K562 (cell line): ENCODE data around the gene PCDH11X.
"Not testable (repeated sequence)": the region's sequence is repeated elsewhere in the genome, so short reads cannot be mapped to it uniquely, and the experiment has no call there.

ENCODE experiments used
- EGR1 ChIP-seq: fragments of 450-650 bp; conservative IDR thresholded peaks from 2 replicates; pipeline ENCODE4 v1.6.1; 2017; ENCODE audit warnings: mild to moderate bottlenecking
- EZH2 ChIP-seq: IDR thresholded peaks from 2 replicates; pipeline ENCODE4 v1.6.1; 2012; ENCODE audit warnings: low read depth, mild to moderate bottlenecking, inconsistent platforms, low read length, borderline replicate concordance
- KDM4B ChIP-seq, 2 experiments: fragments of 450-650 bp in 1 of 2; sonication (generic) in 1 of 2; IDR thresholded peaks; 2 replicates each; pipeline ENCODE4 v1.6.1; 2016 to 2017; ENCODE audit warnings: borderline replicate concordance in 2 of 2, antibody characterized with exemption in 1 of 2, low read depth in 1 of 2, mild to moderate bottlenecking in 1 of 2
- POLR2AphosphoS5 ChIP-seq: IDR thresholded peaks from 2 replicates; pipeline ENCODE4 v1.6.1; 2011; ENCODE audit warnings: mild to moderate bottlenecking, low read depth, low read length, moderate library complexity; ENCODE audit not compliant: control insufficient read depth, insufficient read depth
- SREBF1 ChIP-seq: fragments of 150-350 bp; IDR thresholded peaks from 2 replicates; pipeline ENCODE4 v1.6.1; 2014; ENCODE audit warnings: antibody characterized with exemption, low read depth, low read length, borderline replicate concordance
- TRIM24 ChIP-seq, 2 experiments: fragments of 450-650 bp; IDR thresholded peaks; 2 replicates each; pipeline ENCODE4 v1.6.1; 2016
- ZNF12 ChIP-seq: sonication (generic); formaldehyde crosslinking; IDR thresholded peaks from 2 replicates; pipeline ENCODE4 v1.4.0; 2020; ENCODE audit warnings: mild to moderate bottlenecking, missing genetic modification reagents
- ZNF133 ChIP-seq: fragments of 250-450 bp; sonication (Bioruptor Pico); IDR thresholded peaks from 2 replicates; pipeline ENCODE4 v1.4.0; 2020; ENCODE audit warnings: mild to moderate bottlenecking
- ZNF830 ChIP-seq: fragments of 250-450 bp; sonication (Bioruptor Pico); IDR thresholded peaks from 2 replicates; pipeline ENCODE4 v1.5.0; 2021; ENCODE audit warnings: mild to moderate bottlenecking
- TF ChIP-seq, protein P1 (sequence below): IDR thresholded peaks from 3 replicates; pipeline ENCODE4 v1.6.1; 2011; ENCODE audit warnings: borderline replicate concordance, mild to moderate bottlenecking; ENCODE audit not compliant: insufficient read length, insufficient read depth
- TF ChIP-seq, protein P2 (sequence below): sonication (generic); formaldehyde crosslinking; IDR thresholded peaks from 2 replicates; pipeline ENCODE4 v1.8.0; 2022; ENCODE audit warnings: mild to moderate bottlenecking, missing genetic modification reagents, borderline replicate concordance
- TF ChIP-seq, protein P3 (sequence below): fragments of 450-650 bp; formaldehyde crosslinking; IDR thresholded peaks from 2 replicates; pipeline ENCODE4 v1.4.0; 2020; ENCODE audit warnings: mild to moderate bottlenecking, moderate library complexity
- TF ChIP-seq, protein P4 (sequence below), 2 experiments: fragments of 450-650 bp; formaldehyde crosslinking in 1 of 2; IDR thresholded peaks; 2 replicates each; pipeline versions ENCODE4 v1.4.0 to v1.6.1; 2014 to 2020; ENCODE audit warnings: mild to moderate bottlenecking in 2 of 2, borderline replicate concordance in 1 of 2, low read depth in 1 of 2
- TF ChIP-seq, protein P5 (sequence below), 3 experiments: IDR thresholded peaks in 2 of 3; conservative IDR thresholded peaks in 1 of 3; 2 replicates each; pipeline ENCODE4 v1.5.1; 2011 to 2012; ENCODE audit warnings: low read length in 3 of 3, mild to moderate bottlenecking in 3 of 3, control low read depth in 2 of 3, improper control_type of control experiment in 1 of 3, inconsistent platforms in 1 of 3, low read depth in 1 of 3, mixed read lengths in 1 of 3, moderate library complexity in 1 of 3; ENCODE audit not compliant: insufficient read depth in 2 of 3

DNA sequence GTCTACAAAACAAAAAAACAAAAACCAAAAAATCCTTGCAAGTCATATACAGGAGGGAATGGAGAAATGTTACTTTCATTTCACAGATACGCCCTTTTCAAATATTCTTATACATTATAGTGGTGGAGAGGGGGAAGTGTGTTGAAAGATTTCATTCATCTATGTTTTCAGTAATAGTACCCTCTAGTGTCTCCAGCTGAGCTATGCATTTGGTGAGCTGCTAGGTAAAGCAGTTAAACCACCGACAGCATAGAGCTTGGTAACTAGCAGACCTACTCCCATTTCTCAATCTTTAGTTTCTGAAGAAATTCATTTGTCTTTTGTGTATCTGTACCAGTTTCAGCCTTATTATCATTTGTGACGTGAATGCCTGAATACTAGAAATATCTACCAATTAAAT is 5.2 kb upstream of the PCDH11X start:
- TF ChIP-seq, protein P1, sequence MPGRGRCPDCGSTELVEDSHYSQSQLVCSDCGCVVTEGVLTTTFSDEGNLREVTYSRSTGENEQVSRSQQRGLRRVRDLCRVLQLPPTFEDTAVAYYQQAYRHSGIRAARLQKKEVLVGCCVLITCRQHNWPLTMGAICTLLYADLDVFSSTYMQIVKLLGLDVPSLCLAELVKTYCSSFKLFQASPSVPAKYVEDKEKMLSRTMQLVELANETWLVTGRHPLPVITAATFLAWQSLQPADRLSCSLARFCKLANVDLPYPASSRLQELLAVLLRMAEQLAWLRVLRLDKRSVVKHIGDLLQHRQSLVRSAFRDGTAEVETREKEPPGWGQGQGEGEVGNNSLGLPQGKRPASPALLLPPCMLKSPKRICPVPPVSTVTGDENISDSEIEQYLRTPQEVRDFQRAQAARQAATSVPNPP = not testable (repeated sequence)
- not testable (repeated sequence) for TF ChIP-seq ZNF830; ZNF133 (CRISPR knock-in tag); ZNF12 (CRISPR knock-in tag); EZH2; SREBF1; POLR2AphosphoS5; KDM4B (IDR thresholded peaks at IDR 0.05; ENCODE audit: borderline replicate concordance in 2 of 2, low read depth in 1 of 2); EGR1; TRIM24 (IDR thresholded peaks at IDR 0.05)
- TF ChIP-seq, protein P2, sequence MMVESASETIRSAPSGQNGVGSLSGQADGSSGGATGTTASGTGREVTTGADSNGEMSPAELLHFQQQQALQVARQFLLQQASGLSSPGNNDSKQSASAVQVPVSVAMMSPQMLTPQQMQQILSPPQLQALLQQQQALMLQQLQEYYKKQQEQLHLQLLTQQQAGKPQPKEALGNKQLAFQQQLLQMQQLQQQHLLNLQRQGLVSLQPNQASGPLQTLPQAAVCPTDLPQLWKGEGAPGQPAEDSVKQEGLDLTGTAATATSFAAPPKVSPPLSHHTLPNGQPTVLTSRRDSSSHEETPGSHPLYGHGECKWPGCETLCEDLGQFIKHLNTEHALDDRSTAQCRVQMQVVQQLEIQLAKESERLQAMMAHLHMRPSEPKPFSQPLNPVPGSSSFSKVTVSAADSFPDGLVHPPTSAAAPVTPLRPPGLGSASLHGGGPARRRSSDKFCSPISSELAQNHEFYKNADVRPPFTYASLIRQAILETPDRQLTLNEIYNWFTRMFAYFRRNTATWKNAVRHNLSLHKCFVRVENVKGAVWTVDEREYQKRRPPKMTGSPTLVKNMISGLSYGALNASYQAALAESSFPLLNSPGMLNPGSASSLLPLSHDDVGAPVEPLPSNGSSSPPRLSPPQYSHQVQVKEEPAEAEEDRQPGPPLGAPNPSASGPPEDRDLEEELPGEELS (CRISPR knock-in tag) = not testable (repeated sequence)
- TF ChIP-seq, protein P3, sequence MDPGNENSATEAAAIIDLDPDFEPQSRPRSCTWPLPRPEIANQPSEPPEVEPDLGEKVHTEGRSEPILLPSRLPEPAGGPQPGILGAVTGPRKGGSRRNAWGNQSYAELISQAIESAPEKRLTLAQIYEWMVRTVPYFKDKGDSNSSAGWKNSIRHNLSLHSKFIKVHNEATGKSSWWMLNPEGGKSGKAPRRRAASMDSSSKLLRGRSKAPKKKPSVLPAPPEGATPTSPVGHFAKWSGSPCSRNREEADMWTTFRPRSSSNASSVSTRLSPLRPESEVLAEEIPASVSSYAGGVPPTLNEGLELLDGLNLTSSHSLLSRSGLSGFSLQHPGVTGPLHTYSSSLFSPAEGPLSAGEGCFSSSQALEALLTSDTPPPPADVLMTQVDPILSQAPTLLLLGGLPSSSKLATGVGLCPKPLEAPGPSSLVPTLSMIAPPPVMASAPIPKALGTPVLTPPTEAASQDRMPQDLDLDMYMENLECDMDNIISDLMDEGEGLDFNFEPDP (CRISPR knock-in tag) = not testable (repeated sequence)
- TF ChIP-seq, protein P4, sequence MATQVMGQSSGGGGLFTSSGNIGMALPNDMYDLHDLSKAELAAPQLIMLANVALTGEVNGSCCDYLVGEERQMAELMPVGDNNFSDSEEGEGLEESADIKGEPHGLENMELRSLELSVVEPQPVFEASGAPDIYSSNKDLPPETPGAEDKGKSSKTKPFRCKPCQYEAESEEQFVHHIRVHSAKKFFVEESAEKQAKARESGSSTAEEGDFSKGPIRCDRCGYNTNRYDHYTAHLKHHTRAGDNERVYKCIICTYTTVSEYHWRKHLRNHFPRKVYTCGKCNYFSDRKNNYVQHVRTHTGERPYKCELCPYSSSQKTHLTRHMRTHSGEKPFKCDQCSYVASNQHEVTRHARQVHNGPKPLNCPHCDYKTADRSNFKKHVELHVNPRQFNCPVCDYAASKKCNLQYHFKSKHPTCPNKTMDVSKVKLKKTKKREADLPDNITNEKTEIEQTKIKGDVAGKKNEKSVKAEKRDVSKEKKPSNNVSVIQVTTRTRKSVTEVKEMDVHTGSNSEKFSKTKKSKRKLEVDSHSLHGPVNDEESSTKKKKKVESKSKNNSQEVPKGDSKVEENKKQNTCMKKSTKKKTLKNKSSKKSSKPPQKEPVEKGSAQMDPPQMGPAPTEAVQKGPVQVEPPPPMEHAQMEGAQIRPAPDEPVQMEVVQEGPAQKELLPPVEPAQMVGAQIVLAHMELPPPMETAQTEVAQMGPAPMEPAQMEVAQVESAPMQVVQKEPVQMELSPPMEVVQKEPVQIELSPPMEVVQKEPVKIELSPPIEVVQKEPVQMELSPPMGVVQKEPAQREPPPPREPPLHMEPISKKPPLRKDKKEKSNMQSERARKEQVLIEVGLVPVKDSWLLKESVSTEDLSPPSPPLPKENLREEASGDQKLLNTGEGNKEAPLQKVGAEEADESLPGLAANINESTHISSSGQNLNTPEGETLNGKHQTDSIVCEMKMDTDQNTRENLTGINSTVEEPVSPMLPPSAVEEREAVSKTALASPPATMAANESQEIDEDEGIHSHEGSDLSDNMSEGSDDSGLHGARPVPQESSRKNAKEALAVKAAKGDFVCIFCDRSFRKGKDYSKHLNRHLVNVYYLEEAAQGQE (IDR thresholded peaks at IDR 0.05; ENCODE audit: borderline replicate concordance) = not testable (repeated sequence)
- TF ChIP-seq, protein P4 (CRISPR knock-in tag; IDR thresholded peaks at IDR 0.05; ENCODE audit: low read depth) = not testable (repeated sequence)
- TF ChIP-seq, protein P5, sequence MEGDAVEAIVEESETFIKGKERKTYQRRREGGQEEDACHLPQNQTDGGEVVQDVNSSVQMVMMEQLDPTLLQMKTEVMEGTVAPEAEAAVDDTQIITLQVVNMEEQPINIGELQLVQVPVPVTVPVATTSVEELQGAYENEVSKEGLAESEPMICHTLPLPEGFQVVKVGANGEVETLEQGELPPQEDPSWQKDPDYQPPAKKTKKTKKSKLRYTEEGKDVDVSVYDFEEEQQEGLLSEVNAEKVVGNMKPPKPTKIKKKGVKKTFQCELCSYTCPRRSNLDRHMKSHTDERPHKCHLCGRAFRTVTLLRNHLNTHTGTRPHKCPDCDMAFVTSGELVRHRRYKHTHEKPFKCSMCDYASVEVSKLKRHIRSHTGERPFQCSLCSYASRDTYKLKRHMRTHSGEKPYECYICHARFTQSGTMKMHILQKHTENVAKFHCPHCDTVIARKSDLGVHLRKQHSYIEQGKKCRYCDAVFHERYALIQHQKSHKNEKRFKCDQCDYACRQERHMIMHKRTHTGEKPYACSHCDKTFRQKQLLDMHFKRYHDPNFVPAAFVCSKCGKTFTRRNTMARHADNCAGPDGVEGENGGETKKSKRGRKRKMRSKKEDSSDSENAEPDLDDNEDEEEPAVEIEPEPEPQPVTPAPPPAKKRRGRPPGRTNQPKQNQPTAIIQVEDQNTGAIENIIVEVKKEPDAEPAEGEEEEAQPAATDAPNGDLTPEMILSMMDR (IDR thresholded peaks at IDR 0.05 in 2 of 3, conservative IDR thresholded peaks at IDR 0.05 in 1 of 3; ENCODE audit: insufficient read depth in 2 of 3, low read depth in 1 of 3, low read length in 3 of 3) = not testable (repeated sequence)
